GM12874 (cell line): ENCODE data around the gene SLC39A12.

Source experiments
- TF ChIP-seq, protein P1 (sequence below): IDR thresholded peaks from 2 replicates; pipeline ENCODE4 v1.5.1; 2011; ENCODE audit warnings: low read depth, mild to moderate bottlenecking, control low read depth, low read length, moderate library complexity; ENCODE audit not compliant: insufficient read depth

Gene SLC39A12

GRCh38 chr10:18087355-18087754 lies 135.6 kb downstream of the SLC39A12 start:
- TF ChIP-seq, protein P1, sequence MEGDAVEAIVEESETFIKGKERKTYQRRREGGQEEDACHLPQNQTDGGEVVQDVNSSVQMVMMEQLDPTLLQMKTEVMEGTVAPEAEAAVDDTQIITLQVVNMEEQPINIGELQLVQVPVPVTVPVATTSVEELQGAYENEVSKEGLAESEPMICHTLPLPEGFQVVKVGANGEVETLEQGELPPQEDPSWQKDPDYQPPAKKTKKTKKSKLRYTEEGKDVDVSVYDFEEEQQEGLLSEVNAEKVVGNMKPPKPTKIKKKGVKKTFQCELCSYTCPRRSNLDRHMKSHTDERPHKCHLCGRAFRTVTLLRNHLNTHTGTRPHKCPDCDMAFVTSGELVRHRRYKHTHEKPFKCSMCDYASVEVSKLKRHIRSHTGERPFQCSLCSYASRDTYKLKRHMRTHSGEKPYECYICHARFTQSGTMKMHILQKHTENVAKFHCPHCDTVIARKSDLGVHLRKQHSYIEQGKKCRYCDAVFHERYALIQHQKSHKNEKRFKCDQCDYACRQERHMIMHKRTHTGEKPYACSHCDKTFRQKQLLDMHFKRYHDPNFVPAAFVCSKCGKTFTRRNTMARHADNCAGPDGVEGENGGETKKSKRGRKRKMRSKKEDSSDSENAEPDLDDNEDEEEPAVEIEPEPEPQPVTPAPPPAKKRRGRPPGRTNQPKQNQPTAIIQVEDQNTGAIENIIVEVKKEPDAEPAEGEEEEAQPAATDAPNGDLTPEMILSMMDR = no peak
